SU-DHL-6 (cell line): ENCODE measurements around the gene PGAM2.

Experiments used
- H2AFZ ChIP-seq: fragments of 200-600 bp; sonication (generic); 2 replicates; pipeline ENCODE4 v1.6.1; 2014; ENCODE audit warnings: low read depth, mild to moderate bottlenecking, moderate library complexity, mixed read lengths, antibody characterized with exemption, low read length; ENCODE audit not compliant: severe bottlenecking
- H3F3A ChIP-seq: fragments of 200-600 bp; shearing (Covaris generic); 2 replicates; pipeline ENCODE4 v1.6.0; 2016; ENCODE audit warnings: antibody characterized with exemption, mild to moderate bottlenecking; ENCODE audit not compliant: insufficient read depth
- H3K27ac ChIP-seq: fragments of 200-600 bp; sonication (generic); 2 replicates; pipeline ENCODE4 v1.5.1; 2016; ENCODE audit warnings: low read depth, mild to moderate bottlenecking, low read length, moderate library complexity, mixed read lengths
- H3K27me3 ChIP-seq: fragments of 200-600 bp; sonication (generic), shearing (Covaris generic); 2 replicates; pipeline ENCODE4 v1.6.0; 2014; ENCODE audit warnings: mild to moderate bottlenecking, low read length
- H3K36me3 ChIP-seq: fragments of 200-600 bp; sonication (generic); 2 replicates; pipeline ENCODE4 v1.6.1; 2014; ENCODE audit warnings: mild to moderate bottlenecking, low read length, mixed read lengths
- H3K4me2 ChIP-seq: fragments of 300-600, 200-600 bp; shearing (Covaris generic), sonication (generic); 2 replicates; pipeline ENCODE4 v1.6.0; 2014; ENCODE audit warnings: low read length, low read depth, mild to moderate bottlenecking; ENCODE audit not compliant: poor library complexity, severe bottlenecking
- H3K4me3 ChIP-seq: fragments of 200-600 bp; sonication (generic); 2 replicates; pipeline ENCODE4 v1.5.1; 2014; ENCODE audit warnings: antibody characterized with exemption, low read length, mild to moderate bottlenecking, mixed read lengths; ENCODE audit not compliant: insufficient read depth, poor library complexity, severe bottlenecking
- H3K79me2 ChIP-seq: fragments of 200-600 bp; sonication (generic); 2 replicates; pipeline ENCODE4 v1.6.1; 2014; ENCODE audit warnings: mild to moderate bottlenecking, low read length, moderate library complexity; ENCODE audit not compliant: insufficient read depth
- H3K9ac ChIP-seq: fragments of 200-600 bp; sonication (generic); 2 replicates; pipeline ENCODE4 v1.7.0; 2014; ENCODE audit warnings: mild to moderate bottlenecking, low read length
- H3K9me2 ChIP-seq: fragments of 200-600 bp; sonication (generic); replicated peaks from 2 replicates; pipeline ENCODE4 v1.6.1; 2014; ENCODE audit warnings: low read length; ENCODE audit not compliant: insufficient read depth
- H3K9me3 ChIP-seq: fragments of 200-600 bp; sonication (generic); 2 replicates; pipeline ENCODE4 v1.6.1; 2014; ENCODE audit warnings: low read length, mixed read lengths; ENCODE audit not compliant: insufficient read depth
- H4K20me1 ChIP-seq: fragments of 200-600 bp; sonication (generic); 2 replicates; pipeline ENCODE4 v1.6.1; 2014; ENCODE audit warnings: low read depth, mild to moderate bottlenecking, antibody characterized with exemption, low read length, moderate library complexity, mixed read lengths
- CTCF ChIP-seq: fragments of 200-600 bp; sonication (generic); IDR thresholded peaks from one replicate; pipeline ENCODE4 v1.5.1; 2017; ENCODE audit warnings: antibody characterized with exemption, mild to moderate bottlenecking, low read length, moderate library complexity; ENCODE audit not compliant: insufficient read depth, poor library complexity, severe bottlenecking
- EZH2phosphoT487 ChIP-seq: fragments of 200-600 bp; sonication (generic), shearing (Covaris generic); conservative IDR thresholded peaks from 2 replicates; pipeline ENCODE4 v1.6.1; 2018; ENCODE audit warnings: mild to moderate bottlenecking, antibody characterized with exemption, low read length, moderate library complexity, mixed read lengths

PGAM2 gene

GRCh38 chr7:44098092-44099068, 33.0 kb upstream of the PGAM2 start:
- H3K27ac ChIP-seq = no peak overlapping the region
- H3K36me3 ChIP-seq = no peaks in the 10 kb centered on the region
- H3K9me3 ChIP-seq = no peaks in the 10 kb centered on the region
- no peak overlapping the region for H3K9ac ChIP-seq
- TF ChIP-seq CTCF = no peak
- no peak for TF ChIP-seq EZH2phosphoT487
- no peaks in the 10 kb centered on the region for H4K20me1 ChIP-seq
- H3K4me2 ChIP-seq = no peak overlapping the region
- no peaks in the 10 kb centered on the region for H3K9me2 ChIP-seq
- H3K79me2 ChIP-seq = no peaks in the 10 kb centered on the region
- no peaks in the 10 kb centered on the region for H3F3A ChIP-seq
- no peak overlapping the region for H3K4me3 ChIP-seq
- H3K27me3 ChIP-seq = no peaks in the 10 kb centered on the region
- H2AFZ ChIP-seq = no peak overlapping the region

GRCh38 chr7:44097064-44097932, 31.9 kb upstream of the PGAM2 start:
- H3K36me3 ChIP-seq = no peaks in the 10 kb centered on the region
- no peak for TF ChIP-seq CTCF
- no peak for TF ChIP-seq EZH2phosphoT487
- H3F3A ChIP-seq = no peaks in the 10 kb centered on the region
- H3K4me2 ChIP-seq = no peak overlapping the region
- no peak overlapping the region for H3K9ac ChIP-seq
- H2AFZ ChIP-seq = no peak overlapping the region
- no peaks in the 10 kb centered on the region for H3K27me3 ChIP-seq
- no peak overlapping the region for H3K4me3 ChIP-seq
- no peaks in the 10 kb centered on the region for H3K9me3 ChIP-seq
- H3K27ac ChIP-seq = no peak overlapping the region
- no peaks in the 10 kb centered on the region for H4K20me1 ChIP-seq
- no peaks in the 10 kb centered on the region for H3K79me2 ChIP-seq
- no peaks in the 10 kb centered on the region for H3K9me2 ChIP-seq

GRCh38 chr7:44096326-44096881, 31.0 kb upstream of the PGAM2 start:
- H3K9me3 ChIP-seq = no peaks in the 10 kb centered on the region
- no peaks in the 10 kb centered on the region for H3K79me2 ChIP-seq
- no peak overlapping the region for H3K9ac ChIP-seq
- H3K27ac ChIP-seq = no peak overlapping the region
- H3K27me3 ChIP-seq = no peaks in the 10 kb centered on the region
- no peak overlapping the region for H2AFZ ChIP-seq
- no peaks in the 10 kb centered on the region for H4K20me1 ChIP-seq
- TF ChIP-seq EZH2phosphoT487 = no peak
- TF ChIP-seq CTCF = no peak
- no peaks in the 10 kb centered on the region for H3F3A ChIP-seq
- H3K4me3 ChIP-seq = no peak overlapping the region
- no peaks in the 10 kb centered on the region for H3K36me3 ChIP-seq
- no peak overlapping the region for H3K4me2 ChIP-seq
- no peaks in the 10 kb centered on the region for H3K9me2 ChIP-seq
